Renal cortical epithelial cell (primary cell): ENCODE measurements around the gene TACC3. TPM values are rescaled to one million over a fixed set of nuclear protein-coding genes. Genes with fewer than 3 reads are reported as not detected.

Experiments used
- DNase-seq: peaks from one replicate; pipeline ENCODE4 v3.0.0-alpha.2; 2011; ENCODE audit warnings: low read depth
- total RNA-seq: library from RNA; depleted of rRNA; stranded (reverse); fragments of >200 nt; gene quantifications from 2 replicates; pipeline ENCODE4 v1.2.3, GENCODE V29; 2014

TACC3 gene
- total RNA-seq, 1 donor from 2014 or later: 5.4 TPM

DNA sequence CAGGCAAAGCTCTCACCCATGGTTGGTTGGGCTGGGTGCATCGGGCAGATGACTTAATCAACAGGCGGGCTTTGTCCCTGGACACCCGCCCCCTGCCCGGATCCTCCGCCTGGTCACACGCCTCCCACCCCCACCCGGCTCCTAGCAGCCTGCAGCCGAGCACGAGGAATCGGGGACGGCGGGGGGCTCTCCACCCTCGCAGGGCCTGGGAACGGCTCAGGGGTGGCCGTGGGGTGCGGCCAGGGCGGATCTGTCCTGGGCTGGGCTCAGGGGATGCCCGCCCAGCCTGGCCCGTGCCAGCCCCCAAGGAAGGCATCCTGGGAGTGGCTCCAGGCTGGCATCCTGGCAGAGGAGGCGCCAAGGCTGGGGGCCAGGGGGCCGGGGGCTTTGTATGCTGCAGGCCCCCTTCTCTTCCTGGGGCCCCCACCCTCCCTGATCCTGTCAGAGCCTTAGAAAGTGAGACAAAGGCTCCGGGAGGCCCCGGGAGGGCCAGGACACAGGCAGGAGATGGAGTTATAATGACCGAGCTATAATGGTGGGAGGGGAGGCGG lies 39.3 kb downstream of the TACC3 start:
- DNase-seq: no peak

DNA sequence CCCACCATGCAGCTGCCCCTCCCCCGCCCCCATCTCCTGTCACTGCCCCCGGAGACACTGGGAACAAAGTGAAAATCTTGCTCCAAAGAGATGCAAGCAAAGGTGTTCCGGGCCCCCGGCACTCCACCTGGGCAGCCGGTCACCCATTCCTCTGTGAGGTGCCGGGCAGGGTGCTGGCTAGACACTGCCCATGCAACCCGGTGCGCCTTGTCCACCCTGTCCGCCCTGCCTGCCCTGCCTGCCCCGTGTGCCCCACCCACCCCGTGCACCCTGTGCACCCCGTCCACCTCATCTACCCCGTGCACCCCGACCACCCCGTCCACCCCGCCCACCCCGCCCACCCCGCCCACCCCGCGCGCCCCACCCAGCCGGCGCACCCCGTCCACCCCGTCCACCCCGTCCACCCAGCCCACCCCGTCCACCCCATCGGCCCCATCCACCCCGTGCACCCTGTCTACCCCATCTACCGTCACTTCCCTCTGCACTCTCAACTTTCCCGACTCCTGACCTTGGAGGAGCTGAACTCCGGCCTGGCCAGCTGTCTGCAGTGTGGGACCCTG lies 39.9 kb downstream of the TACC3 start:
- DNase-seq: no peak

GRCh38 chr4:1762264-1763010 lies 41.1 kb downstream of the TACC3 start:
- DNase-seq: no peak

DNA sequence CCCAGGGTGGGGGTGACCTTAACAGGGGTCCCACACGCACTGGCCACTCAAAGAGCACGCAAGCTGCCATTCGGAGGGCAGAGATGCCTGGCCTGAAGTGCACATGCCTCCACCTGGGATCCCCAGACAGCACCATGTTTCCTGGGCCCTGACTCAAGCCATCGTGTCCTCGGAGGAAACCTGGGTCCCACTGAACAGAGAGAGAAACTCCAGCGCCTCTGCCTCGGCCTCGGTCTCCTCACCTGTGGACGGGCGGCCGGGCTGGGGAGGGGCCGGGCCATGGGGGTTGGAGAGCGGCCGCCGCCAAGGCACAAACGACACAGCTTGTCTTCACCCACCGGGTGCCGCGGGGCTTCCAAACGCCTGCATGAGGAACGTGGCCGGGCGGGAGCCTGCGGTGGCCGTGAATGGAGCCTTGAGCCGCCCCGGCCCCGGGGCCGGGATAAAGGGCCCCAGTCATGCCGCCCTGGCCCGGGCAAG lies 41.8 kb downstream of the TACC3 start:
- no peak for DNase-seq

DNA sequence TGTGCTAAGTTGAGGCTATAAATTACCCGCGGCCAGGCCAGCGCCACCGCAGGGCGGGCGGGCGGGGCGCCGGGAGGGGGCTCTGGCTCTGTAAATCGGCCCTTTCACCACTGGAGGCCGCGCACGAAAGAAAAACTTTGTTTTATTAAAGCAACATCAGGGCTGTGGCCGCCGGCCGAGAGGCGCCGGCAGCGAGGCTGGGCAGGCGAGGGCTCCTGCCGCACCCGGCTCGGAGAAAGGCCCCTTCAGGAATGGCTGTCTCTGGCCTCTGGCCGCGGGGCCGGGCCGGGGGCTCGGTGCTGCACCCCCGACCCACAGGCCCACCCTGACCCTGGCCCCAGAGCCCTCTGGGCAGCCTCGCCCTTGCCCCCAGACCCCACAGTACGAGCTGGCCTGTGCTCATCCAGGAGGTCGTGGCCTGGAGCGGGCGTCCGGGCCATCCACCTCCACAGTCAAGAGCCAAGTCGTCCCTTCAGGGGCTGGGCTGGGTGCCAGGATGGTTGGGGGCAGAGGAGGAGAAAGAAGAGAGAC lies 42.3 kb downstream of the TACC3 start:
- no peak for DNase-seq

DNA sequence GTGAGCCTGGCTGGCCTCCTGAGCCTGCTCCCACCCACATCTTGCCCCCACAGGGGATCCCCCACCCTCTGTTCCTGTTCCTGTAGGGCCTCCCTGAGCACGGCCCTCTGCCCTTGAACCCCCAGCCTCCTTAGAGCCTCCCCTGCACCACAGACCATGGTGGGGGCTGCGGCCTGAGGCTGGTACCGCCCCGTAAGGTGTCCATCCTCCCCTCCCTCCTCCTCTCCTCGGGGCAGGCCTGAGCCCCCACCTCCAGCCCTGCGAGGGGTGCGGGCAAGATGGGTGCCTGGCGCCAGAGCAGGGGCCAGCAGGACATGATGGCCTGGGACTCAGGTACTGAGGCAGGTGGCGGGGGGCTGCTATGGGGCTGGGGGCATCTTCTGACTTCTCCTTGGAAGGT lies 43.3 kb downstream of the TACC3 start:
- no peak for DNase-seq

DNA sequence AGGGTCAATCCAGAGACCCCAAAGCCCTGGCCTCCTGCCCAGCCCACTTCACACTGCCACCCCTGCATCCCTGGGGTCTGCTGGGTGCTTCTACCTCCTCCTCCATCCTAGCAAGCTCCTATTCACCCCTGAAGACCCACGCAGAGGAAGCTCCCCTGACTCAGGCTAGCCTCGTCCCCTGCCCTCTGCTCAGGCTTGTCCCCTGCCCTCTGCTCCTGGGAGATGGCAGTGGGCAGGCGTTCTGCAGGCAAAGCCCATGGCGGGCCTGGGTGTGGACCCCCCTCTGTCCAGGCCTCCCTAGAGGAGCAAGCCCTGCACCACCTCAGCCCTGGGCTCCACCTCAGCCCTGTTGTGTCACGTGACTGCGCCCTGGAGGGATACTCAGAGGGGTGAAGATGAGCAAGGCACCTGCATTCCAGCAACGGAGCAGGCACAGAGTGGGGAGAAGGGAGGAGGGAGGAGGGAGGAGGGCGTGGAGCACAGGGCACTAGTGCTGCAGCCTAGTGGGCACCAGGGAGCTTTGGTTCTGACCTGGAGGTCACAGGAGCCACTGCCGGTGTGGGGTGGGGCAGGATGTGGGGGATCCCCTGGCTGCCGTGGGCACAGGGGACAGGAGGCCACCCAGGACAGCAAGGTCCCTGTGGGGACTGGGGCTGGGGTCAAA lies 44.2 kb downstream of the TACC3 start:
- no peak for DNase-seq

- DNase-seq: no peak
These were observed 45.1 kb downstream of the TACC3 start for GRCh38 chr4:1766106-1767060.

DNA sequence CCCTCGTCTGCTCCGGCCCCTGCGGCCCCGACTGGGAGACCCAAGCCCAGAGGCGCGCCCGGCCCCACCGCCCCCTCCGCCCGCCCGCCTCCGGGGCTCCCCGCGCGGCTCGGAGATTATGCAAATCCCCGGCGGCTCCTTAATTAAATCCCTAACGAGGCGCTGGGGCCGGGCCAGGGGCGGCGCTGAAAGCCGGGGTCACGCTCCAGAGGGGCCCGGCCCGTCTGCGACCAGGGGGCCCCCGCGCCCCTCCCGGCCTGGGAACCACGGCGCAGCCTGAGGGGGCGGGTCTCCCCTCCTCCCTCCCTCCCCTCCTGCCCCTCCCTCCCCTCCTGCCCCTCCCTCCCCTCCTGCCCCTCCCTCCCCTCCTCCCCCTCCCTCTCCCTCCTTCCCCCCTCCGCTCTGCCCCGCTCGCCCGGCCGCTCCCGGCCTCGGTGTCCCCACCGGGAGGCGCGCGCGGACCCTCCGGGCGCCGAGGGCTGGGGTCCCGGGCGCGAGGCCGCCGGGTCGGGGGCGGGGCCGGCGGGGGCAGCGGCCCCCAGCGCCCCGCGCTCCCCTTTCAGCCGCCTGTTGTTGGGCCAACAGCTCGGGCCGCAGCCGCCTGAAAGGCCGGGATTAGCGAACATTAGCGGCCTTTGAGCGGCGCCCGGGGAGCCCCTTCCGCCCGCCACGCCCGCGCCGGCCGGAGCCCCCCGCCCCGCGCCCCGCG lies 45.9 kb downstream of the TACC3 start:
- no peak for DNase-seq

- no peak for DNase-seq
These were observed 46.5 kb downstream of the TACC3 start for GRCh38 chr4:1767770-1768366.

DNA sequence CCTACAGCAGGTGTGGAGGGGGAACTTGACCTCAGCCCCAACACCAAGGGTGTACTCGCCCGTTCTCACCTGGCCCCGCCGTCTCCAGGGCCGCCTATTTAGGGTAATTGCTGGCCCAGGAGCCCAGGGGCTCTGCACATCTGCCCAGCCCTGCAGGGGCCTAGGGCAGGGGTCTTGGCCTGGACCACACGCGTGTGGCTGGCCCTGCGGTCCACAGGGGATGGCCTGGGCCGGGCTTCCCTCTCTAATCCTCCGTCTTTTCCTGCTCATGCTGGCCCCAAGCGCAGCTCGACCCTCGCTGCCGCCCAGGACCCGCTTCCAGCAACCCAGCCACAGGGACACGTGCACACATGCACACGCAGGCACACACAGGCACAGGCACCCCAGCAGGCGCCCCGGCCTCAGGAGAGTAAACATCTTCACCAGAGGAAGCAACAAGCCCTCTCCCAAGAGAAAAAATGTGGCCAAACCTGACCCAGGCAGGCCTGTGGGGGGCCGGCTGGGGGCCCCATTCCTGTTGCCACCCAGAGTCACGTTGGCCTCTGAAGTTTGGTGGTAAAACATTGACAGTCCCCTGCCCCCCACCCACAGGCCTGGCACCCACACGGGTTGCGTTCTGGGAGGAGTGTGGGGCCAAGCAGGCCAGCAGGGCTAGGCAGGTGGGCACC lies 47.2 kb downstream of the TACC3 start:
- DNase-seq: no peak

DNA sequence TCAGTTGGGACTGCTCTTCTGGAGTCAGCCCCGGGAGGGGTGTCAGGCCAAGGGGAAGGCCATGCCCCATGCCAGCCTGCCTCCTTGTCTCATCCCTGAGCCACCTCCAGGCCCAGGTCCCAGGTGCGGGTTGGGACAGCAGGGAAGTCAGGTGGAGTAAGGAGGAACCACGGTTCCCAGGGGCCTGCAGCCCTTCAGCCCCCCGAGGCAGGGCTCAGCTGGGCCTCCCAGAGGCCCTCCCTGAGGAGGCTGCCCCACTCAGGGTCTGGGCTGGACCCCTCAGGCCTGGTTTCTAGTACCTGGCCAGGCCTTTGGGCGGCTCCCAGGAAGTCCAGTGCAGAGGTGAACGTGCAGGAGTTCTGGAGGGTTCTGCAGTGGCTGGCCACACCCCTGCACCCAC lies 48.4 kb downstream of the TACC3 start:
- no peak for DNase-seq

- DNase-seq: no peak
These were observed 48.9 kb downstream of the TACC3 start for GRCh38 chr4:1770245-1770644.

GRCh38 chr4:1770791-1771231 lies 49.5 kb downstream of the TACC3 start:
- DNase-seq: no peak

DNA sequence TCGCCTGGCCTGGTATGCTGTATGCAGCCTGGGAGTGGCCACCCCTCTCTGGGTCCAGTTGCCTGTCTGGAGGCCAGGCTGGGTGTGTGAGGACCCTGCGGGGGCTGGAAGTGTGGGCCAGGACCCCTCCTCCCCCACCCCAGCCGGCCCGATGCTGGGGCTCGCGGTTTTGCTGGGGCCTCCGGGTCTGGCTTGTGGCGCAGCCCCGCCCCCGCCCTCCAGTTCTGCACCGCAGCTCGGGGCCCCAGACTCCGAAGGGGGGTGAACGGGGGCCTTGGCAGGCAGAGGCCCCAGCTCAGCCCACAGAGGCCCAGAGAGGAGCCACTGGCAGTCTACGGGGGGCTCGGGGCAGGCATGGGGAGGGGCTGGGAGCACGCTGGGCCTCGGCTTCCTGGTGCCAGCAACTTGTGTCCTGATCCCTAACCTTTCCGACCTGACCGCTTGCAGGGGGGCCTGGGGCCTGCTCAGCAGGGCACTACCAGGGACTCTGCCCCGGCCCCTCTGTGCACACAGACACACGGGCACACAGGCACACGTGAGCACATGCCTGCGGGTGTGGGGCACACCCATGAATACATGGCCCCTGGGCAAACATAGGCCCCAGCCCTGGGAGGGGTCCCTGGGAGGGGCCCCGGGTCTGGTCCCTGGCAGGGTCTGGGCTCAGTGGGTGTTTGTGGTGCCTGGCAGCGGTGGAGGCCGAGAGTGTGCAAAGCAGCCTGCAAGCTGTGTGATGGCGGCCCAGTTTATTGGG lies 50.4 kb downstream of the TACC3 start:
- DNase-seq: no peak

DNA sequence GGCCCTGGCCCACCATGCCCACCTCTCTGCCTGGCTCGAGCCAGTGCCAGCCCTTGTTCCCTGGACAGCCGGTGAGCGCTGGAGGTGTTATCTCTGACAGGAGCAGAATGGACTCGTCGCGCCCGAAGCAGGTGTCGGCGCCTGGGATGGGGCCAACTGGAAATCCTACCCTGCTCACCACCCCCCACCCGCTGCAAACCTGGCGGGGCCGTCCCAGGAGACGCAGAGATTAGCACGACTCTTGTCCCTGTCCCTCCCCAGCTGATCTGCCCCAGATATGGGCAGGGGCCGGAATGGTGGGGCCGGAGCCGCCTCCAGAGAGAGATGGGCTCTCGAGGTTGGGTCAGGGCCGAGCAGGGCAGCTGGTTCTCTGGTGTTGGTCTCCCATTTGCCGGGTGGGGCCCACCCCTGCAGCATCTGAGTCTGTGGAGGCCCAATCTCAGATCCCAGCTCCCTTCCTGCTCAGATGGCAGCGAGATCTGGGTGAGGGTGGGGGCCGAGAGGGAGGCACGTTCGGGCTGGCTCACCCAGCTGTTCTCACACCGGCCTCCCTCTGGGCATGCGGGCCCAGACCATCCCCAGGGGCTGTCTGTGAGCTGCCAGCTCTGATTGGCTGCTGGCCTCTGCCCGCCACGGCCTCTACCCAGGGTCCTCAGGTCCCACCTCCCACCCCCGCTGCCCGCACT lies 51.7 kb downstream of the TACC3 start:
- no peak for DNase-seq

GRCh38 chr4:1773754-1774153 lies 52.4 kb downstream of the TACC3 start:
- no peak for DNase-seq
